Stimulated activated CD4-positive, alpha-beta T cell treated with anti-CD3 and anti-CD28 coated beads, Interleukin-1b, Interleukin-23, amount 100 ng/mL, for 24 hours (primary cell): Measurements from ENCODE around the gene GALR2.
"Not testable (repeated sequence)": the region's sequence is repeated elsewhere in the genome, so short reads cannot be mapped to it uniquely, and the experiment has no call there.

Source experiments
- DNase-seq, 4 experiments: peaks; one replicate each; pipeline ENCODE4 v3.0.0-alpha.2; 2020; ENCODE audit warnings: low read depth in 4 of 4, low spot score in 1 of 4

Gene GALR2

GRCh38 chr17:76074390-76075363 is at the start of gene GALR2:
Gene GALR2, plus strand, starts transcription at chr17:76074781. Its CDS starts 103 bp downstream, at chr17:76074884.
- no peak for DNase-seq

- no peak for DNase-seq
Measured at GRCh38 chr17:76025294-76025693, 49.3 kb upstream of the GALR2 start.

GRCh38 chr17:76026714-76027158 is 47.8 kb upstream of the GALR2 start:
- DNase-seq, result no peak

GRCh38 chr17:76027159-76027839 is 47.3 kb upstream of the GALR2 start, which contains the start of gene EVPL:
Gene EVPL, minus strand, starts transcription at chr17:76027306. Its CDS starts 108 bp downstream, at chr17:76027198.
- no peak for DNase-seq

- no peak for DNase-seq
Measured at GRCh38 chr17:76032073-76032779, 42.4 kb upstream of the GALR2 start.

- no peak for DNase-seq
Measured at GRCh38 chr17:76032780-76033108, 41.8 kb upstream of the GALR2 start.

GRCh38 chr17:76033139-76033538 is 41.4 kb upstream of the GALR2 start:
- no peak for DNase-seq

- DNase-seq, result no peak
Measured at GRCh38 chr17:76034428-76035350, 39.9 kb upstream of the GALR2 start.

GRCh38 chr17:76036497-76037261 is 37.9 kb upstream of the GALR2 start:
- DNase-seq, result no peak

- DNase-seq, result no peak
Measured at GRCh38 chr17:76038050-76038449, 36.5 kb upstream of the GALR2 start.

GRCh38 chr17:76039121-76039520 is 35.5 kb upstream of the GALR2 start:
- DNase-seq, result no peak

- no peak for DNase-seq
Measured at GRCh38 chr17:76040376-76040775, 34.2 kb upstream of the GALR2 start.

- DNase-seq, result not testable (repeated sequence)
Measured at GRCh38 chr17:76042868-76043267, 31.7 kb upstream of the GALR2 start.

- DNase-seq, result not testable (repeated sequence)
Measured at GRCh38 chr17:76044475-76045007, 30.0 kb upstream of the GALR2 start.

GRCh38 chr17:76046064-76046463 is 28.5 kb upstream of the GALR2 start:
- DNase-seq, result no peak

GRCh38 chr17:76048025-76048605 is 26.5 kb upstream of the GALR2 start:
- no peak for DNase-seq

- DNase-seq, result no peak
Measured at GRCh38 chr17:76048711-76049110, 25.9 kb upstream of the GALR2 start.

GRCh38 chr17:76049239-76049638 is 25.3 kb upstream of the GALR2 start:
- no peak for DNase-seq
